ENCODE data around the gene UNC5CL.

DNA sequence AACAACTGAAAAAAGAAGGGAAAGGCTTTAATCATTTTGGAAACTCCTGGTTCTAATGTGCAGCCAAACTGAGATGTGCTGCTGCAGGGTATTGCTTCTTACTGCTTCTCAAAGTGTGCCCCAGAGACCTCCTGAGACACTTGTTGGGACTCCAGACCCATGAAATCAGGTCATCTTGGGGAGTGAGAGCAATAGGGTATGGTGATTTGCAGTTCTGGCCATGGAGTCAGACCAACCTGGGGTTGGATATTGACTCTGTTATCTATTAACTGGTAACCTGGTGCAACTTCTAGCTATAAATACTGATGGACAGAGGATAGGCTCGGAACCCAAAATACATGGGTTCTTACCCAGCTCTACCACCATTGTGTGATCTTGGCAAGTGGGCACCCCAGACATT, 7.1 kb upstream of the UNC5CL start:
- TF ChIP-seq, protein P1, sequence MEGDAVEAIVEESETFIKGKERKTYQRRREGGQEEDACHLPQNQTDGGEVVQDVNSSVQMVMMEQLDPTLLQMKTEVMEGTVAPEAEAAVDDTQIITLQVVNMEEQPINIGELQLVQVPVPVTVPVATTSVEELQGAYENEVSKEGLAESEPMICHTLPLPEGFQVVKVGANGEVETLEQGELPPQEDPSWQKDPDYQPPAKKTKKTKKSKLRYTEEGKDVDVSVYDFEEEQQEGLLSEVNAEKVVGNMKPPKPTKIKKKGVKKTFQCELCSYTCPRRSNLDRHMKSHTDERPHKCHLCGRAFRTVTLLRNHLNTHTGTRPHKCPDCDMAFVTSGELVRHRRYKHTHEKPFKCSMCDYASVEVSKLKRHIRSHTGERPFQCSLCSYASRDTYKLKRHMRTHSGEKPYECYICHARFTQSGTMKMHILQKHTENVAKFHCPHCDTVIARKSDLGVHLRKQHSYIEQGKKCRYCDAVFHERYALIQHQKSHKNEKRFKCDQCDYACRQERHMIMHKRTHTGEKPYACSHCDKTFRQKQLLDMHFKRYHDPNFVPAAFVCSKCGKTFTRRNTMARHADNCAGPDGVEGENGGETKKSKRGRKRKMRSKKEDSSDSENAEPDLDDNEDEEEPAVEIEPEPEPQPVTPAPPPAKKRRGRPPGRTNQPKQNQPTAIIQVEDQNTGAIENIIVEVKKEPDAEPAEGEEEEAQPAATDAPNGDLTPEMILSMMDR (IDR thresholded peaks at IDR 0.05), result no peak
- TF ChIP-seq, protein P2, sequence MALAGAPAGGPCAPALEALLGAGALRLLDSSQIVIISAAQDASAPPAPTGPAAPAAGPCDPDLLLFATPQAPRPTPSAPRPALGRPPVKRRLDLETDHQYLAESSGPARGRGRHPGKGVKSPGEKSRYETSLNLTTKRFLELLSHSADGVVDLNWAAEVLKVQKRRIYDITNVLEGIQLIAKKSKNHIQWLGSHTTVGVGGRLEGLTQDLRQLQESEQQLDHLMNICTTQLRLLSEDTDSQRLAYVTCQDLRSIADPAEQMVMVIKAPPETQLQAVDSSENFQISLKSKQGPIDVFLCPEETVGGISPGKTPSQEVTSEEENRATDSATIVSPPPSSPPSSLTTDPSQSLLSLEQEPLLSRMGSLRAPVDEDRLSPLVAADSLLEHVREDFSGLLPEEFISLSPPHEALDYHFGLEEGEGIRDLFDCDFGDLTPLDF (CRISPR knock-in tag; IDR thresholded peaks at IDR 0.05), result no peak
- TF ChIP-seq, protein P3, sequence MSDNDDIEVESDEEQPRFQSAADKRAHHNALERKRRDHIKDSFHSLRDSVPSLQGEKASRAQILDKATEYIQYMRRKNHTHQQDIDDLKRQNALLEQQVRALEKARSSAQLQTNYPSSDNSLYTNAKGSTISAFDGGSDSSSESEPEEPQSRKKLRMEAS (CRISPR knock-in tag; IDR thresholded peaks at IDR 0.05), result no peak
- TF ChIP-seq TEAD1 (CRISPR knock-in tag; IDR thresholded peaks at IDR 0.05) (no peak), NR2C2 (CRISPR knock-in tag; IDR thresholded peaks at IDR 0.05) (no peak), NR1H2 (CRISPR knock-in tag; IDR thresholded peaks at IDR 0.05) (no peak), TCF7 (CRISPR knock-in tag; IDR thresholded peaks at IDR 0.05; ENCODE audit: low read depth) (no peak), CREB1 (CRISPR knock-in tag; IDR thresholded peaks at IDR 0.05) (no peak)
- TF ChIP-seq, protein P4, sequence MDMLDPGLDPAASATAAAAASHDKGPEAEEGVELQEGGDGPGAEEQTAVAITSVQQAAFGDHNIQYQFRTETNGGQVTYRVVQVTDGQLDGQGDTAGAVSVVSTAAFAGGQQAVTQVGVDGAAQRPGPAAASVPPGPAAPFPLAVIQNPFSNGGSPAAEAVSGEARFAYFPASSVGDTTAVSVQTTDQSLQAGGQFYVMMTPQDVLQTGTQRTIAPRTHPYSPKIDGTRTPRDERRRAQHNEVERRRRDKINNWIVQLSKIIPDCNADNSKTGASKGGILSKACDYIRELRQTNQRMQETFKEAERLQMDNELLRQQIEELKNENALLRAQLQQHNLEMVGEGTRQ (CRISPR knock-in tag; IDR thresholded peaks at IDR 0.05), result no peak
- TF ChIP-seq, protein P5, sequence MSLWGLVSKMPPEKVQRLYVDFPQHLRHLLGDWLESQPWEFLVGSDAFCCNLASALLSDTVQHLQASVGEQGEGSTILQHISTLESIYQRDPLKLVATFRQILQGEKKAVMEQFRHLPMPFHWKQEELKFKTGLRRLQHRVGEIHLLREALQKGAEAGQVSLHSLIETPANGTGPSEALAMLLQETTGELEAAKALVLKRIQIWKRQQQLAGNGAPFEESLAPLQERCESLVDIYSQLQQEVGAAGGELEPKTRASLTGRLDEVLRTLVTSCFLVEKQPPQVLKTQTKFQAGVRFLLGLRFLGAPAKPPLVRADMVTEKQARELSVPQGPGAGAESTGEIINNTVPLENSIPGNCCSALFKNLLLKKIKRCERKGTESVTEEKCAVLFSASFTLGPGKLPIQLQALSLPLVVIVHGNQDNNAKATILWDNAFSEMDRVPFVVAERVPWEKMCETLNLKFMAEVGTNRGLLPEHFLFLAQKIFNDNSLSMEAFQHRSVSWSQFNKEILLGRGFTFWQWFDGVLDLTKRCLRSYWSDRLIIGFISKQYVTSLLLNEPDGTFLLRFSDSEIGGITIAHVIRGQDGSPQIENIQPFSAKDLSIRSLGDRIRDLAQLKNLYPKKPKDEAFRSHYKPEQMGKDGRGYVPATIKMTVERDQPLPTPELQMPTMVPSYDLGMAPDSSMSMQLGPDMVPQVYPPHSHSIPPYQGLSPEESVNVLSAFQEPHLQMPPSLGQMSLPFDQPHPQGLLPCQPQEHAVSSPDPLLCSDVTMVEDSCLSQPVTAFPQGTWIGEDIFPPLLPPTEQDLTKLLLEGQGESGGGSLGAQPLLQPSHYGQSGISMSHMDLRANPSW (CRISPR knock-in tag; conservative IDR thresholded peaks at IDR 0.05; ENCODE audit: low read depth), result no peak

Data from WTC11 (cell line).